ENCODE results near the gene ST6GALNAC3. TPM values are rescaled to one million over a fixed set of nuclear protein-coding genes. Genes with fewer than 3 reads are reported as not detected.

The ST6GALNAC3 gene
- total RNA-seq, 1 experiment from 2014 or later: 2.2 TPM

GRCh38 chr1:76450229-76450628 is 375.7 kb downstream of the ST6GALNAC3 start:
- ChIA-PET RAD21 (ENCODE audit: low non-redundant PET in 1 of 2, low total read pairs in 2 of 2, uncharacterized antibody in 2 of 2, unreplicated experiment in 2 of 2) (no interaction called here), CTCF (no interaction called here), POLR2A (no interaction called here)
- Histone ChIP-seq H2AFZ (ENCODE audit: low read depth, low read length, poor library complexity, severe bottlenecking) (no peak overlapping the region), H3K9me3 (ENCODE audit: control insufficient read depth in 1 of 2, insufficient read depth in 1 of 2, low read depth in 1 of 2, low read length in 2 of 2) (no peaks in the 10 kb centered on the region), H3K36me3 (ENCODE audit: control insufficient read depth in 1 of 2, insufficient read depth in 2 of 2, low read length in 2 of 2) (no peaks in the 10 kb centered on the region), H3K9me2 (ENCODE audit: insufficient read depth) (no peaks in the 10 kb centered on the region), H3K9ac (ENCODE audit: low read length) (no peak overlapping the region), H3K4me3 (replicated peaks in 1 of 2; ENCODE audit: low read depth in 1 of 2, low read length in 2 of 2) (no peak overlapping the region), H3K79me2 (ENCODE audit: insufficient read depth, low read length) (no peaks in the 10 kb centered on the region), H3K4me1 (ENCODE audit: control insufficient read depth in 1 of 2, insufficient read depth in 2 of 2, low read length in 2 of 2) (no peaks in the 10 kb centered on the region), H3K4me2 (ENCODE audit: low read length) (no peak overlapping the region), H3K27ac (ENCODE audit: low read depth, low read length) (no peak overlapping the region), H4K20me1 (ENCODE audit: insufficient read depth) (no peaks in the 10 kb centered on the region), H3K27me3 (ENCODE audit: insufficient read depth, low read length) (no peaks in the 10 kb centered on the region)
- no peak for TF ChIP-seq ZBTB33 (IDR thresholded peaks at IDR 0.05; ENCODE audit: extremely low read depth, insufficient replicate concordance, low read length)
- TF ChIP-seq SIN3A (IDR thresholded peaks at IDR 0.05; ENCODE audit: low read depth): no peak
- TF ChIP-seq ZFX (IDR thresholded peaks at IDR 0.05): no peak
- no peak for TF ChIP-seq CBX3 (IDR thresholded peaks at IDR 0.05; ENCODE audit: low read depth)
- no peak for TF ChIP-seq ZNF274 (IDR thresholded peaks at IDR 0.05; ENCODE audit: low read depth, low read length)
- no peak for TF ChIP-seq JUND (IDR thresholded peaks at IDR 0.05)
- TF ChIP-seq TCF7L2 (IDR thresholded peaks at IDR 0.05; ENCODE audit: borderline replicate concordance, extremely low read depth, insufficient read depth, insufficient read length): no peak
- TF ChIP-seq POLR2A (IDR thresholded peaks at IDR 0.05; ENCODE audit: borderline replicate concordance, extremely low read depth, insufficient read depth, insufficient read length): no peak
- TF ChIP-seq EZH2 (IDR thresholded peaks at IDR 0.05): no peak
- TF ChIP-seq CTCF (IDR thresholded peaks at IDR 0.05 in 2 of 3, conservative IDR thresholded peaks at IDR 0.05 in 1 of 3; ENCODE audit: borderline replicate concordance in 1 of 3, insufficient read depth in 1 of 3, low read depth in 2 of 3, low read length in 2 of 3): no peak
- no peak for TF ChIP-seq EZH2phosphoT487 (IDR thresholded peaks at IDR 0.05; ENCODE audit: borderline replicate concordance)
- no peak for TF ChIP-seq ELF1 (IDR thresholded peaks at IDR 0.05; ENCODE audit: borderline replicate concordance, low read depth)
- TF ChIP-seq RAD21 (IDR thresholded peaks at IDR 0.05; ENCODE audit: low read depth): no peak
- no peak for TF ChIP-seq FOSL1 (IDR thresholded peaks at IDR 0.05; ENCODE audit: low read depth)
- no peak for TF ChIP-seq REST (IDR thresholded peaks at IDR 0.05; ENCODE audit: low read depth)
- TF ChIP-seq SP1 (IDR thresholded peaks at IDR 0.05; ENCODE audit: low read depth): no peak
- no peak for TF ChIP-seq MAX (IDR thresholded peaks at IDR 0.05)
- no peak for TF ChIP-seq EGR1 (IDR thresholded peaks at IDR 0.05; ENCODE audit: low read depth)
- TF ChIP-seq CEBPB (IDR thresholded peaks at IDR 0.05; ENCODE audit: low read depth): no peak
- intact Hi-C loops (cut with micrococcal nuclease): no loop called here
- DNase-seq (ENCODE audit: low read depth, low spot score) (no peak), ATAC-seq (no peak)
- no TSS peak for BruUV-seq (replicated peaks)

Data from HCT116 (cell line).